Measurements from ENCODE around the gene SLC4A2. TPM values are rescaled to one million over a fixed set of nuclear protein-coding genes. Genes with fewer than 3 reads are reported as not detected.

Gene SLC4A2
- total RNA-seq, 1 donor from 2014 or later: 371 TPM

- H3K27ac Mint-ChIP-seq (ENCODE audit: unreplicated experiment): no peak overlapping the region
These were observed 10.4 kb upstream of the SLC4A2 start for GRCh38 chr7:151048911-151049463.

GRCh38 chr7:151051108-151051507, 8.3 kb upstream of the SLC4A2 start:
- H3K4me1 Mint-ChIP-seq (ENCODE audit: low read depth): peaks cover 19% of the 10 kb centered on the region

More at GRCh38 chr7:151048911-151049463, 10.4 kb upstream of the SLC4A2 start:
- no peak for TF ChIP-seq CTCF (IDR thresholded peaks at IDR 0.05)
- no peak for DNase-seq (ENCODE audit: low spot score)
- Mint-ChIP-seq H3K4me3 (ENCODE audit: unreplicated experiment) (no peak overlapping the region), H3K27me3 (ENCODE audit: low read depth) (no peaks in the 10 kb centered on the region), H3K9me3 (ENCODE audit: low read depth) (no peaks in the 10 kb centered on the region), H3K36me3 (ENCODE audit: low read depth) (peaks cover 3% of the 10 kb centered on the region), H3K4me1 (ENCODE audit: low read depth) (peaks cover 26% of the 10 kb centered on the region)

GRCh38 chr7:151053096-151053495, 6.3 kb upstream of the SLC4A2 start:
- Mint-ChIP-seq H3K4me3 (ENCODE audit: unreplicated experiment) (no peak overlapping the region), H3K27ac (ENCODE audit: unreplicated experiment) (no peak overlapping the region), H3K4me1 (ENCODE audit: low read depth) (peaks cover 16% of the 10 kb centered on the region), H3K9me3 (ENCODE audit: low read depth) (no peaks in the 10 kb centered on the region), H3K27me3 (ENCODE audit: low read depth) (no peaks in the 10 kb centered on the region), H3K36me3 (ENCODE audit: low read depth) (peaks cover 4% of the 10 kb centered on the region)
- no peak for TF ChIP-seq CTCF (IDR thresholded peaks at IDR 0.05)
- no peak for DNase-seq (ENCODE audit: low spot score)

More at GRCh38 chr7:151051108-151051507, 8.3 kb upstream of the SLC4A2 start:
- no peaks in the 10 kb centered on the region for H3K27me3 Mint-ChIP-seq (ENCODE audit: low read depth)
- no peaks in the 10 kb centered on the region for H3K9me3 Mint-ChIP-seq (ENCODE audit: low read depth)
- H3K27ac Mint-ChIP-seq (ENCODE audit: unreplicated experiment): no peak overlapping the region
- DNase-seq (ENCODE audit: low spot score): no peak
- no peak overlapping the region for H3K4me3 Mint-ChIP-seq (ENCODE audit: unreplicated experiment)
- peaks cover 4% of the 10 kb centered on the region for H3K36me3 Mint-ChIP-seq (ENCODE audit: low read depth)
- no peak for TF ChIP-seq CTCF (IDR thresholded peaks at IDR 0.05)

- peaks cover 22% of the 10 kb centered on the region for H3K4me1 Mint-ChIP-seq (ENCODE audit: low read depth)
- H3K4me3 Mint-ChIP-seq (ENCODE audit: unreplicated experiment): no peak overlapping the region
- peaks cover 4% of the 10 kb centered on the region for H3K36me3 Mint-ChIP-seq (ENCODE audit: low read depth)
- no peaks in the 10 kb centered on the region for H3K9me3 Mint-ChIP-seq (ENCODE audit: low read depth)
- no peak for TF ChIP-seq CTCF (IDR thresholded peaks at IDR 0.05)
- H3K27ac Mint-ChIP-seq (ENCODE audit: unreplicated experiment): no peak overlapping the region
- H3K27me3 Mint-ChIP-seq (ENCODE audit: low read depth): no peaks in the 10 kb centered on the region
- no peak for DNase-seq (ENCODE audit: low spot score)
These were observed 5.6 kb upstream of the SLC4A2 start for GRCh38 chr7:151053751-151054150.

GRCh38 chr7:151056283-151056665, 3.1 kb upstream of the SLC4A2 start:
- peaks cover 34% of the 10 kb centered on the region for H3K4me1 Mint-ChIP-seq (ENCODE audit: low read depth)
- H3K27me3 Mint-ChIP-seq (ENCODE audit: low read depth): no peaks in the 10 kb centered on the region
- H3K9me3 Mint-ChIP-seq (ENCODE audit: low read depth): no peaks in the 10 kb centered on the region
- no peak overlapping the region for H3K4me3 Mint-ChIP-seq (ENCODE audit: unreplicated experiment)
- peak; percentile 12 for TF ChIP-seq CTCF (IDR thresholded peaks at IDR 0.05)
- no peak for DNase-seq (ENCODE audit: low spot score)
- no peak overlapping the region for H3K27ac Mint-ChIP-seq (ENCODE audit: unreplicated experiment)
- H3K36me3 Mint-ChIP-seq (ENCODE audit: low read depth): peaks cover 4% of the 10 kb centered on the region

Data from chondrocyte (in vitro differentiated cells).